ENCODE results near the gene KRTAP10-7.
"Not testable (repeated sequence)": the region's sequence is repeated elsewhere in the genome, so short reads cannot be mapped to it uniquely, and the experiment has no call there.

KRTAP10-7 gene

DNA sequence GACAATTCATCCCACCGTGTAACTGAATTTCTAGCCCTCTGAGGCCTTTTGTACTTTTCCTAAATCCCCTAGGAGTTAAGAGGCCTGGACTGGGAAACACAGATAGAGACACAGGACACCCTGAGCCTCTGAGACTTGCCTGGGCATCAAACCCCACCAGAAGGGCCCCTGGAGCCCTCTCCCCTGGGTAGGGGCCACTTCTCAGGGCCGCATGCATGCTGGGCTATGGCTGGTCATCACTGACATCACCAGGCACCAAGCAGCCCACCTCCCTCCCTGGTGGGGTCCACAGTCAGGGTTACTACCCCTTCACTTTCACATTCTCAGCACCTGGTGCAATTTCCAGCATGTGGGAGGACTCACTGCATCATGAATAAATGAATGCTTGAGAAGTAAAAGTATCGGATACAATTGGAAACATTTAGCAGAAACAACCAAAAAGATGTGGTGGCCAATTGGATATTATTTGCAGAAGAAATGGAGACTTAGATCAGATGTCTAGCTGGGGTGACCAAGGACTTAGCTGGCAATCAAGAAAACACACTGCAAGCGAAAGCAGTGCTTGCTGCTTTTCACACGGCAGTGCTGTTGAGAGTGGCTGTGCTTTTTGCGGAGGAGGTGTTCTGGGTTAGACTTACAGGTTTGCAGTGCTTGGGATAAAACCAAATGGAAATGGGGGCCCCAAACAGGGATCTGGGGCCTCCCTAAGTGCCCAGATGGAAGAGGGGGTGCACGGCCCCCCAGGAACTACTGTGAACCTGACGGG, 950 bp upstream of the KRTAP10-7 start:
- TF ChIP-seq, protein P1, sequence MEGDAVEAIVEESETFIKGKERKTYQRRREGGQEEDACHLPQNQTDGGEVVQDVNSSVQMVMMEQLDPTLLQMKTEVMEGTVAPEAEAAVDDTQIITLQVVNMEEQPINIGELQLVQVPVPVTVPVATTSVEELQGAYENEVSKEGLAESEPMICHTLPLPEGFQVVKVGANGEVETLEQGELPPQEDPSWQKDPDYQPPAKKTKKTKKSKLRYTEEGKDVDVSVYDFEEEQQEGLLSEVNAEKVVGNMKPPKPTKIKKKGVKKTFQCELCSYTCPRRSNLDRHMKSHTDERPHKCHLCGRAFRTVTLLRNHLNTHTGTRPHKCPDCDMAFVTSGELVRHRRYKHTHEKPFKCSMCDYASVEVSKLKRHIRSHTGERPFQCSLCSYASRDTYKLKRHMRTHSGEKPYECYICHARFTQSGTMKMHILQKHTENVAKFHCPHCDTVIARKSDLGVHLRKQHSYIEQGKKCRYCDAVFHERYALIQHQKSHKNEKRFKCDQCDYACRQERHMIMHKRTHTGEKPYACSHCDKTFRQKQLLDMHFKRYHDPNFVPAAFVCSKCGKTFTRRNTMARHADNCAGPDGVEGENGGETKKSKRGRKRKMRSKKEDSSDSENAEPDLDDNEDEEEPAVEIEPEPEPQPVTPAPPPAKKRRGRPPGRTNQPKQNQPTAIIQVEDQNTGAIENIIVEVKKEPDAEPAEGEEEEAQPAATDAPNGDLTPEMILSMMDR (conservative IDR thresholded peaks at IDR 0.05; ENCODE audit: low read depth), result no peak
- ChIA-PET POLR2A (ENCODE audit: low non-redundant PET) (no interaction called here), CTCF (no interaction called here)
- no peak overlapping the region for H3K27ac ChIP-seq
- DNase-seq (ENCODE audit: low spot score), result no peak

GRCh38 chr21:44601091-44601490, 694 bp downstream of the KRTAP10-7 start:
- POLR2A ChIA-PET (ENCODE audit: low non-redundant PET); H3K27ac ChIP-seq; DNase-seq (ENCODE audit: low spot score): not testable (repeated sequence)
- CTCF ChIA-PET, result interaction anchor here (0.6 kb wide), 1 partner anchor 1140 kb away, joined by 4 read pairs; no protein-coding TSS in a partner anchor

- TF ChIP-seq, protein P1 (conservative IDR thresholded peaks at IDR 0.05; ENCODE audit: low read depth), result no peak
- no peak overlapping the region for H3K27ac ChIP-seq
- no peak for DNase-seq (ENCODE audit: low spot score)
- ChIA-PET POLR2A (ENCODE audit: low non-redundant PET) (no interaction called here), CTCF (interaction anchor here (0.6 to 0.7 kb wide), 3 partner anchors 10 to 564 kb away, joined by 3 to 4 read pairs (median 3); no protein-coding TSS in a partner anchor)
Measured at GRCh38 chr21:44601596-44602462, 1.4 kb downstream of the KRTAP10-7 start.

GRCh38 chr21:44602463-44602850, 2.1 kb downstream of the KRTAP10-7 start:
- ChIA-PET CTCF (interaction anchor here (0.6 to 0.7 kb wide), 2 partner anchors 44 to 96 kb away, joined by 3 to 4 read pairs; partner anchors contain the start of gene KRTAP10-3), POLR2A (ENCODE audit: low non-redundant PET) (no interaction called here)
- no peak for DNase-seq (ENCODE audit: low spot score)
- TF ChIP-seq, protein P1 (conservative IDR thresholded peaks at IDR 0.05; ENCODE audit: low read depth), result no peak
- no peak overlapping the region for H3K27ac ChIP-seq

DNA sequence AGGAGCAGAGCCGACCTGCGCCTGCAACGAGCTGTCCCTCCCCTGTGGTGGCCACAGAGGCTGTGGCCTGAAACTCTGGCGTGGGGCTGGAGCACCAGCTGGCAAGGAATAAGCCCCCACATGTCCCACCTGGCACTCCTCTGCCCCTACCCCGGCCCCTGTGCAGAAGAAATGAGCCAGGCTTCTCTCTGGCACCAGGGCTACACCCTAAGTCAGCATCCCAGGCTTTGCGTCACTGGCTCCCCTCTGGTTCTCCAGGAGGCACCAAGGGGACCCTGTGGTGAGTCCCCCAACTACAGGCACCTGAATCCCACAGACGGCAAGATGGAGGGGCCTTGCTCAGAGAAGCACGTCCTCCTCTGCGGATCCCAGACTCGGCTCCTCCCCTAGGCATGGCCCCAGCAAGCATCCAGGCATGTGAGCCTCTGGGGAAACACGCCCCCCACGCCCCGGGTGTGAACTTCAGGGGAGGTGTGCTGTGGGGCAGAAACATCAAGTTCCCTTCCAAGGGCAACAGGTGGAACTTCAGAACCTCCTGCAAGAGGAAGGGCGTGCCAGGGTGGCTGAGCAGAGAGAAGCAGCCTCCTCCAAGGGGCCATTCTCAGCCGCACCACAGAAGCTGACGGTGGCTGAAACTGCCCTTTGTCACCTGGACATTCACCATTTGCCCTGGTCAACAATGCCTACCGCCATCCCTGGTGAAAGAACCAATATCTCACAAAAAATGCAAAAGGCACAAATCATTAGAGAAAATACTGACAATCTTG, 2.9 kb downstream of the KRTAP10-7 start:
- POLR2A ChIA-PET (ENCODE audit: low non-redundant PET), result no interaction called here
- DNase-seq (ENCODE audit: low spot score), result no peak
- TF ChIP-seq, protein P1 (conservative IDR thresholded peaks at IDR 0.05; ENCODE audit: low read depth), result no peak
- CTCF ChIA-PET, result no interaction called here
- no peak overlapping the region for H3K27ac ChIP-seq

DNA sequence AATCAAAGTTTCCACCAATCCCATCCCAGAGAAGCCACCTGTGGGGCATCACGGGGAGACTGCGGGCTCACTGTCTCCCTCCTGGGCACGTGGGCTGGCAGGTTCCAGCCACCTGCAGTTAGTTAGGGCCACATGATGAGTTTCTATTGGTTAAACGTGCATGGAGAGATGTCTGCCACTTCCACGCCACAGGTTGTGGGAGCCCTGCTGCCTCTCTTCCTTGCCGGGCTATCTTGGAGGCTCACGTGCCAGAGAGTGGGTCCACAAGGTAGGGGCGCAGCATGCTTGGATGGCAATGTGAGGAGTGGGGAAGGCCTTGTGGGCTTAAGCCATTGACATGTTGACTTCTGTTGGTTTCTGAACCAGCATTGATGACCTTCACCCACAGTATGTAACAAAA, 3.5 kb downstream of the KRTAP10-7 start:
- TF ChIP-seq, protein P1 (conservative IDR thresholded peaks at IDR 0.05; ENCODE audit: low read depth), result no peak
- ChIA-PET POLR2A (ENCODE audit: low non-redundant PET) (no interaction called here), CTCF (no interaction called here)
- no peak for DNase-seq (ENCODE audit: low spot score)
- H3K27ac ChIP-seq, result no peak overlapping the region
